ENCODE data around the gene DNAH8. TPM values are rescaled to one million over a fixed set of nuclear protein-coding genes. Genes with fewer than 3 reads are reported as not detected.

The DNAH8 gene
- total RNA-seq, 1 experiment from 2014 or later, result not detected

- no peak overlapping the region for H3K4me2 ChIP-seq (ENCODE audit: low read length)
- ChIA-PET CTCF (no interaction called here), RAD21 (ENCODE audit: low non-redundant PET in 1 of 2, low total read pairs in 2 of 2, uncharacterized antibody in 2 of 2, unreplicated experiment in 2 of 2) (no interaction called here), POLR2A (no interaction called here)
- H3K4me1 ChIP-seq (ENCODE audit: control insufficient read depth in 1 of 2, insufficient read depth in 2 of 2, low read length in 2 of 2), result no peaks in the 10 kb centered on the region
- no peaks in the 10 kb centered on the region for H3K9me3 ChIP-seq (ENCODE audit: control insufficient read depth in 1 of 2, insufficient read depth in 1 of 2, low read depth in 1 of 2, low read length in 2 of 2)
- intact Hi-C loops (cut with micrococcal nuclease), result no loop called here
- H3K79me2 ChIP-seq (ENCODE audit: insufficient read depth, low read length), result no peaks in the 10 kb centered on the region
- no peak overlapping the region for H3K27ac ChIP-seq (ENCODE audit: low read depth, low read length)
- no peak overlapping the region for H2AFZ ChIP-seq (ENCODE audit: low read depth, low read length, poor library complexity, severe bottlenecking)
- H3K36me3 ChIP-seq (ENCODE audit: control insufficient read depth in 1 of 2, insufficient read depth in 2 of 2, low read length in 2 of 2), result no peaks in the 10 kb centered on the region
- H3K9me2 ChIP-seq (ENCODE audit: insufficient read depth), result no peaks in the 10 kb centered on the region
- H3K4me3 ChIP-seq (replicated peaks in 1 of 2; ENCODE audit: low read depth in 1 of 2, low read length in 2 of 2), result no peak overlapping the region
- no peak for TF ChIP-seq SRF (IDR thresholded peaks at IDR 0.05; ENCODE audit: low read depth)
- TF ChIP-seq ATF3 (IDR thresholded peaks at IDR 0.05), result no peak
- no peak for TF ChIP-seq POLR2A (IDR thresholded peaks at IDR 0.05; ENCODE audit: borderline replicate concordance, extremely low read depth, insufficient read depth, insufficient read length)
- no peak for TF ChIP-seq EGR1 (IDR thresholded peaks at IDR 0.05; ENCODE audit: low read depth)
- TF ChIP-seq SIN3A (IDR thresholded peaks at IDR 0.05; ENCODE audit: low read depth), result no peak
- no peak for TF ChIP-seq EZH2phosphoT487 (IDR thresholded peaks at IDR 0.05; ENCODE audit: borderline replicate concordance)
- TF ChIP-seq ZBTB33 (IDR thresholded peaks at IDR 0.05; ENCODE audit: extremely low read depth, insufficient replicate concordance, low read length), result no peak
- no peak for TF ChIP-seq CEBPB (IDR thresholded peaks at IDR 0.05; ENCODE audit: low read depth)
- TF ChIP-seq MAX (IDR thresholded peaks at IDR 0.05), result no peak
- no peak for TF ChIP-seq REST (IDR thresholded peaks at IDR 0.05; ENCODE audit: low read depth)
- no peak for TF ChIP-seq CBX3 (IDR thresholded peaks at IDR 0.05; ENCODE audit: low read depth)
- no peak for TF ChIP-seq POLR2AphosphoS5 (IDR thresholded peaks at IDR 0.05; ENCODE audit: low read depth, low read length)
- TF ChIP-seq FOSL1 (IDR thresholded peaks at IDR 0.05; ENCODE audit: low read depth), result no peak
- TF ChIP-seq CTCF (IDR thresholded peaks at IDR 0.05 in 2 of 3, conservative IDR thresholded peaks at IDR 0.05 in 1 of 3; ENCODE audit: borderline replicate concordance in 1 of 3, insufficient read depth in 1 of 3, low read depth in 2 of 3, low read length in 2 of 3), result no peak
- no peak for TF ChIP-seq EZH2 (IDR thresholded peaks at IDR 0.05)
- no peak for TF ChIP-seq RAD21 (IDR thresholded peaks at IDR 0.05; ENCODE audit: low read depth)
- H4K20me1 ChIP-seq (ENCODE audit: insufficient read depth), result no peaks in the 10 kb centered on the region
- no TSS peak for BruUV-seq (replicated peaks)
- H3K9ac ChIP-seq (ENCODE audit: low read length), result no peak overlapping the region
- no peak for ATAC-seq
- DNase-seq (ENCODE audit: low read depth, low spot score), result no peak
- no peaks in the 10 kb centered on the region for H3K27me3 ChIP-seq (ENCODE audit: insufficient read depth, low read length)
Measured at GRCh38 chr6:38730140-38730862, 15.2 kb downstream of the DNAH8 start.
